Cardiac atrium fibroblast (primary cell): ENCODE measurements around the gene LYSMD1. TPM values are rescaled to one million over a fixed set of nuclear protein-coding genes. Genes with fewer than 3 reads are reported as not detected.

Experiments
- total RNA-seq: library from RNA; depleted of rRNA; stranded (reverse); fragments of >200 nt; gene quantifications from 2 replicates; pipeline ENCODE4 v1.2.3, GENCODE V29; 2015

LYSMD1 gene
- 7.6 and 8.7 TPM in 2 replicates for total RNA-seq

GRCh38 chr1:151165738-151166504 lies at the start of gene LYSMD1, which contains the start of gene SCNM1:
Gene LYSMD1 (minus strand): TSS chr1:151165902. CDS start chr1:151165258, 644 bp downstream.
Gene SCNM1 (plus strand): TSS chr1:151166144. CDS start chr1:151166153, 9 bp downstream.

GRCh38 chr1:151198254-151199127 lies 32.8 kb upstream of the LYSMD1 start, which contains the start of gene PIP5K1A:
Gene PIP5K1A (plus strand): TSS chr1:151198552. CDS start chr1:151198997, 445 bp downstream.

GRCh38 chr1:151189637-151190445 lies 24.1 kb upstream of the LYSMD1 start, which contains the start of gene VPS72:
Gene VPS72 (minus strand): TSS chr1:151190197. CDS start chr1:151190121, 76 bp downstream.

GRCh38 chr1:151175863-151176262 lies 10.2 kb upstream of the LYSMD1 start, which contains the start of gene TMOD4:
Gene TMOD4 (minus strand): TSS chr1:151175981. CDS start chr1:151174875, 1,106 bp downstream.

GRCh38 chr1:151156515-151156819 lies 9.2 kb downstream of the LYSMD1 start, which contains the start of gene TNFAIP8L2:
Gene TNFAIP8L2 (plus strand): TSS chr1:151156649. CDS start chr1:151158698, 2,049 bp downstream.

GRCh38 chr1:151146412-151147131 lies 19.1 kb downstream of the LYSMD1 start, which contains the start of gene SEMA6C:
Gene SEMA6C (minus strand): TSS chr1:151146631. CDS start chr1:151142621, 4,010 bp downstream.

Other genes starting within 250 kb of the LYSMD1 start
- 17.7 and 26.5 TPM in 2 replicates for gene SETDB1, start 239.5 kb downstream of the LYSMD1 start, total RNA-seq
- gene CERS2, start 191.1 kb downstream of the LYSMD1 start, total RNA-seq, result 121 and 138 TPM in 2 replicates
- not detected in 2 replicates for gene ANXA9, start 183.6 kb downstream of the LYSMD1 start, total RNA-seq
- 3.8 and 10.7 TPM in 2 replicates for gene MINDY1, start 159.0 kb downstream of the LYSMD1 start, total RNA-seq
- 19.0 and 19.9 TPM in 2 replicates for gene PRUNE1, start 157.5 kb downstream of the LYSMD1 start, total RNA-seq
- 0.49 TPM in 1 of 2 replicates, not detected in the other for gene BNIPL, start 129.3 kb downstream of the LYSMD1 start, total RNA-seq
- 0.72 and 1.8 TPM in 2 replicates for gene C1orf56, start 118.2 kb downstream of the LYSMD1 start, total RNA-seq
- 41.9 and 42.8 TPM in 2 replicates for gene CDC42SE1, start 106.3 kb downstream of the LYSMD1 start, total RNA-seq
- gene MLLT11, start 105.5 kb downstream of the LYSMD1 start, total RNA-seq, result 1.8 and 2.1 TPM in 2 replicates
- gene GABPB2, start 95.1 kb downstream of the LYSMD1 start, total RNA-seq, result 11.8 and 14.1 TPM in 2 replicates
- gene SEMA6C, start 19.3 kb downstream of the LYSMD1 start, total RNA-seq, result 2.0 and 3.1 TPM in 2 replicates
- not detected in 2 replicates for gene TNFAIP8L2, start 9.3 kb downstream of the LYSMD1 start, total RNA-seq
- 25.1 and 30.7 TPM in 2 replicates for gene SCNM1, start 242 bp upstream of the LYSMD1 start, total RNA-seq
- gene TMOD4, start 10.1 kb upstream of the LYSMD1 start, total RNA-seq, result not detected in 2 replicates
- gene VPS72, start 24.3 kb upstream of the LYSMD1 start, total RNA-seq, result 33.4 and 60.7 TPM in 2 replicates
- gene PIP5K1A, start 32.6 kb upstream of the LYSMD1 start, total RNA-seq, result 42.6 and 49.4 TPM in 2 replicates
- 120 and 130 TPM in 2 replicates for gene PSMD4, start 88.8 kb upstream of the LYSMD1 start, total RNA-seq
- 17.5 and 17.7 TPM in 2 replicates for gene ZNF687, start 116.4 kb upstream of the LYSMD1 start, total RNA-seq
- 36.8 and 37.0 TPM in 2 replicates for gene PI4KB, start 161.5 kb upstream of the LYSMD1 start, total RNA-seq
- 16.8 and 24.1 TPM in 2 replicates for gene RFX5, start 181.3 kb upstream of the LYSMD1 start, total RNA-seq
- 65.3 and 69.2 TPM in 2 replicates for gene SELENBP1, start 206.8 kb upstream of the LYSMD1 start, total RNA-seq
- gene PSMB4, start 233.7 kb upstream of the LYSMD1 start, total RNA-seq, result 220 and 293 TPM in 2 replicates